ENCODE data around the gene KISS1R.

The KISS1R gene

DNA sequence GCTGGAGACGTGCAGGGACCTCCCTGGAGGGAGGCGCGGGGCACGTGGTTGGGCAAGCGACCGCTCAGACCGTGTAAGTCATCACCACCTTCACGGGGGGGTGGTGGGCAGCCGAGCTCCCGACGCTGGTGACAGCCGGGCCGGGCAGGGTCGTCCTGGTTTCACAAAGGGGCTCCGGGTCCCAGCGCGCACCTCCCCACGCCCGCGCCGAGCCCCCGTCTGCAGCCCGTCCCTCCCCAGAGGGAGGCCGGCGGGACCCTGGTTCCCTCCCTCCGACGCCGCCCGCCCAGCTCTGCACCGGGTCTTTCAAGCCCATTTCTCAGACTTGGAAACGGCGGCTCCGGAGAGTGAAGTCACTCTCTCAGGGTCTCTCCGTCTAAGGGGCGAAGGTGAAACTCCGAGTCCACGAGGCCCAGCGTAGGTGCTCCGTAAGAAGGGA lies 8.0 kb downstream of the KISS1R start:
- no peak for DNase-seq

DNA sequence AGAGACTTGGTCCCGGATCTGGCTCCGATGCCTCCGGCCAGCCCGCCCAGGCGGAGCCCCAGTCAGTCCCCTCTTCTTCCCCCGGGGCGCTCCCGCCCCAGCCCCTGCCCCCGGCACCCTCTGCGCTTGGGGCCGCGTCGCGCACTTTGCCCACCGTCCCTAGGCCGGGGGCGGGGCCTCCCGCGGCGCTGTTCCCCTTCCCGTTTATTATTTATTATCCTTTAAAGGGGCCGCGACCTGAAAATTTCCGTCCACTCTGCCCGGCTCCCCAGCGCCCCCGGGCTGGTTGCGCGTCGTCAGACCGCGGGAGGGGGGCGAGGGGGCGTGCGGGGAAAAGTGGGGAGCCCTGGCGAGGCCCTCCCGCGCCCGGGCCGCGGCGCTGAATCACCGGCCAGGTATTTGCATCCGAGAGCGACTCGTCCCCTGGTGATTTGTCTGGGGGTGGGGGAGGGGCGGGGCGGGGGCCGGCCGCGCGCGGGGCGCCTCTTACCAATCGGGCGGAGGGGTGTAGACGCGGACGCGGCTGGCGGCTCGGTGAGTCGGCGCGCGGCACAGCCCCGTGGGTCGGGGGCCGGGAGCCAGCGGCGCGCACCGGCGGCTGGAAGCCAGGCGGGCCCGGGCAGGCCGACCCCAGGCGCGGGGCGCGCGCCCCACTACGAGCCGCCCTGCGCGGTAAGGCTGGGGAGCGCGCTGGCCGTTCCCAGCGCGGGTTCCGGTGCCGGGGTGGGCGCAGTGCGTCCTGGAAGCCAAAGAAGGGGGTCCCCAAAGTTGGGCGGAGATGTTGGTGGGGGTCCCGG lies 8.6 kb downstream of the KISS1R start, which contains the start of gene ARID3A:
Gene ARID3A (plus strand): TSS at position 510 of the 797 bp plus-strand sequence. CDS start 3,494 bp downstream, outside the sequence.
- peak; percentile 91 for DNase-seq

DNA sequence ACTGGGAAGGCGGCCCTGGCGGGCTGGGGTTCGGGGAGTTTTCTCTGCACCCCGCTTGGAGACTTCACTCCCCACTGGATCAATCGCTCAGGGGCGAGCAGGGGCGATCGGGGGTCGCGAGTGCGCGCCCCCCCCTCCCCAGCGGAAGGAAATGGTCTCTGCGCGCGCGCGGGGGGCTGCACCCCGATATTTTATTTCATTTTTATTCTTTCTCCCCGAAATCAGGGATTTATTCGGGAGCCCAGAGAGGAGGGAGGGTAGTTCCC lies 9.1 kb downstream of the KISS1R start:
- no peak for DNase-seq

DNA sequence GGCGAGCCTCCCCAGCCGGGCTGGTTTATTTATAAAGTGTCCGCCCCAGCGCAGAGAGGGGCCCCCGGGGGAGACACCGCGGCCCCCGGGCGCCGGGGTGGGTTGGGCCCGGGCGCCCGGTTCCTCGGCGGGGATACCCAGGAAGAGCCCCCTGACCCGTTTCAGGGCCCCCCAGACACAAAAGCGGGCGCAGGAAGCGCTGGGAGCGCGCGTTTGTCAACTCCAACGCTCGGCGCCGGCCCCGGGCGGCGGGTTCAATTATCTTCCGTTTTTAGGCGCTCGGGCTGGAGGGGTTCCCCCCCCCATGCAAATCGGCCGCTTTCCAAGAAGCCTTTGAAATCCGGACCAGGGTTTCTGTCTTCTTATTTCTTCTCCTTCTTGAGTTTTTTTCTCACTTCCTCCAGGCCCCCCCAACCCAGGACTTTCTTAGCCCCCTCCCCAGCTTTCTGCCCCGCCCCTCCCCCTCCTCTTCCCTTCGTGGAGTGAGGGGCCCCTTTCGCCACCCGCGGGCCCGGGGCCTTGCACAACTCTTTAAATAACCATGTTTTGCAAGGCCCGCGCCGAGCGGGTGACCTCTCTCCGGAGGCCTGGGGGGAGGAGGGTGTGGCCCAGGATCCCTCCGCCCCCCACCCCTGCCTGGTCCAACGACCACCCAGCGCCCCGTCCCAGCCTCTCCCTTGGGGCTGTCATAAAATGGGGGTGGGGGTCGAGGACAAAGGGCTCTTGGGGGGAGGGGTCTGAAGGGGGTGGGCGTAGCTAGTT lies 9.6 kb downstream of the KISS1R start:
- DNase-seq = no peak

DNA sequence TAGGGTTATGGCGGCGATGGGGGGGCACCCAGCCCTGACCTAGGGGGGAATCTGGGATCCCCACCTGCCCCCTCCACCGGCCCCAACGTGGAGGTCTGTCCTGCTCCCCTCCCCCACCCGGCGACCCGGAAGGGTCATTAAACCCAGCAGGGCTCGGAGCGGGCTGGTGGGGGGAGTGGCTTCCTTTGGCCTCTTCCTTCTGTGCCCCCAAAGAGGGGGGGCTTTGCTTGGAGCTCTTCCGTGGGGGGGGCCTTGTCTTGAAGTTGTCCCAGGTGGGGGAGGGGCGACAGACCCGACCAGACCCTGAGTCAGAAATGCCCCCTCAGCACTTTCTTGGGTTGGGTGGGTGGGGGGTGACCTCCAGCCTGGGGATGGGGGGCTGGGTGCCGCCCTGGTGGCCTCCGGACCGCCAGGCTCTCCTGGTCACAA lies 10.2 kb downstream of the KISS1R start:
- DNase-seq = no peak

DNA sequence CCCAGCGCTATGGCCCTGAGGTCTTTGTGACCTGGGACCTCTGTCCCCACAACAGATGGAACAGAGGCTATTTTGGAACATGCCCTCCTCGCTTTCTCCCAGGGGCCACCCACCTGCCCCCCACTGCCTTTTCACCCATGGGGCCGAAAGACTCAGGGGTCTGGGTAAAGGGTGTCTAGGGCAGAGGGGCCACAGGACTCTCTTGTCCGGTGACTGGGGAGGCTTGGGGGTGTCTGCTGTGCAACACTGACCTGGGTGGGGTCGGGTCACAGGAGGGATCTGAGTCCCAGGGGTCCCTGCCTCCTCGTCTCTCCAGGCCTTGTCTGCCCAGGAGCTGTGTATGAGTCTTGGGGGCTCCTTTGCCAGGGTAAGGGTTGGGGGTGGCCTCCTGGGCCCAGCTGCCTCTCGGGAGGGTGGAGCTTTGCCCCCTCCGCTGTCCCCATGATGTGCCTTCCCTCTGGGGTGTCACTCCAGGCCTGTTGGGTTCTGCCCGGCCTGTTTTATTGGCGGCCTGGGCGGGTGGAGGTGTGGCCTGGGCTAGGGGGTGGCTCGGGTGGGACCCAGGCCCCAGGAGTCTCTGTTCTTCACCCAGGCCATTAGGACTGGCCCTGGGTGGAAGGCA lies 10.8 kb downstream of the KISS1R start:
- DNase-seq = no peak

DNA sequence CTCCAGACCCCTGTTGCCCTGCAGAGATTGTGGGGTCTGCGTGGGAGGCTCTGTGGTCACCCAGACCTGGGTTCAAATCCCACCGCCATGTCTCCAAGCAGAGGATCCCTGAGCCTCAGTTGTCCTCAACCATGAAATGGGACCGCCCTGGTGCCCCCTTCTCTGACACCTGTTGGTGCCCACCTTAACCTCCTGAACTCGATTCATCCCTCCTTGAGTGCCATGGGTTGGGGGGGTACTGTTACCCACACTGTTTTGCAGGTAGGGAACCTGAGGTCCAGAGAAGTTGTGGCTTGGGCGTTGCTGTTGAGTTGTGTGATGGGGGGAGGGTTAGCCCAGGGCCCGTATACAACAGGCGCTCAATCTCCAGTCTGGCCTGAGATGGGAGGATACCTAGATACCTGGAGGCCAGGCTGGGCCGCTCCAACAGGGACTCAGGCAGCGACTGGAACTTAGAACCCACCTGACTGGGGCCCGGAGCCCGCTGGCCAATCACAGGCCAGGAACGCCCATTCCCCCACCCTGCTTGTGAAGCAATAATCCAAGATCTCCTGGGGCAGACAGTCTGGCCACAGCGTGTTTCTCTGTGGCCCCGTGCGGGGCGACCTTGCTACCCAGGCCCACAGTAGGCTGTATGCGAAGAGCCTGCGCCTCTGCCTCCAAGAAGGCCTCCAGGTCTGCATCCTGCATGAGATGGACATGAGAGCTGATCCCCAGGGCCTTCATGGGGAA lies 11.5 kb downstream of the KISS1R start:
- DNase-seq = no peak

DNA sequence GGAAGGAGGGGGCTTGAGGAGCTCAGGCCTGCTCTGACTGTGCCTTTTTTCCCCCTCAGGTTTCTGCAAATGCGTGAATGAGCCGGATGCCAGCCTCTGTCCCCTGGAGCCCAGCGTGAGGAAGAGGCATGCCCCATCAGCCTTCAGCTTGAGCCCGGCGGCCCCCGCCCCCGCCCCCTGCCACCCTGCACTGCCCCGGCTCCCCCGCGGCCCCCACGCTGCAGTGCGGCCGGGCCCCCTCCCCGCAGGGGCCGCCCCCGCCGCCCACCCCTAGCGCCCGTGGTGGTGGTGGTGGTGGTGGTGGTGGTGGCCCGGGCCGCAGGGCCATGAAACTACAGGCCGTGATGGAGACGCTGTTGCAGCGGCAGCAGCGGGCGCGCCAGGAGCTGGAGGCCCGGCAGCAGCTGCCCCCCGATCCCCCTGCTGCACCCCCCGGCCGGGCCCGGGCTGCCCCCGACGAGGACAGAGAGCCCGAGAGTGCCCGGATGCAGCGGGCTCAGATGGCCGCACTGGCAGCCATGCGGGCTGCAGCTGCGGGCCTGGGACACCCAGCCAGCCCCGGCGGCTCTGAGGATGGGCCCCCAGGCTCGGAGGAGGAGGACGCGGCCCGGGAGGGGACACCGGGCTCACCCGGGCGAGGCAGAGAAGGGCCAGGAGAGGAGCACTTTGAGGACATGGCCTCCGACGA lies 12.2 kb downstream of the KISS1R start:
- no peak for DNase-seq

DNA sequence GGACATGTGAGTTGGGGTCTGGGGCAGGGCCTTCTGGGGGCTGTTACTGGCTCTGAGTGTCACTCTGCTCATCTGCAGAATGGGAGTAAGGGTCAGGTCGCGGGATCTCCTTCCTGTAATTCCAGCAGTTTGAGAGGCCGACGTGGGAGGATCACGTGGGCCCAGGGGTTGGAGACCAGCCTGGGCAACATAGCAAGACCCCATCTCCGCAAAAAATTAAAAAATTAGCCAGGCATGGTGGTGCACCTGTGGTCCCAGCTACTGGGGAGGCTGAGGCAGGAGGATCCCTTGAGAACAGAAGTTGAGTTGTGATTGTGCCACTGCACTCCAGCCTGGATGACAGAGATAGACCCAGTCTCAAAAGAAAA lies 12.7 kb downstream of the KISS1R start:
- no peak for DNase-seq

DNA sequence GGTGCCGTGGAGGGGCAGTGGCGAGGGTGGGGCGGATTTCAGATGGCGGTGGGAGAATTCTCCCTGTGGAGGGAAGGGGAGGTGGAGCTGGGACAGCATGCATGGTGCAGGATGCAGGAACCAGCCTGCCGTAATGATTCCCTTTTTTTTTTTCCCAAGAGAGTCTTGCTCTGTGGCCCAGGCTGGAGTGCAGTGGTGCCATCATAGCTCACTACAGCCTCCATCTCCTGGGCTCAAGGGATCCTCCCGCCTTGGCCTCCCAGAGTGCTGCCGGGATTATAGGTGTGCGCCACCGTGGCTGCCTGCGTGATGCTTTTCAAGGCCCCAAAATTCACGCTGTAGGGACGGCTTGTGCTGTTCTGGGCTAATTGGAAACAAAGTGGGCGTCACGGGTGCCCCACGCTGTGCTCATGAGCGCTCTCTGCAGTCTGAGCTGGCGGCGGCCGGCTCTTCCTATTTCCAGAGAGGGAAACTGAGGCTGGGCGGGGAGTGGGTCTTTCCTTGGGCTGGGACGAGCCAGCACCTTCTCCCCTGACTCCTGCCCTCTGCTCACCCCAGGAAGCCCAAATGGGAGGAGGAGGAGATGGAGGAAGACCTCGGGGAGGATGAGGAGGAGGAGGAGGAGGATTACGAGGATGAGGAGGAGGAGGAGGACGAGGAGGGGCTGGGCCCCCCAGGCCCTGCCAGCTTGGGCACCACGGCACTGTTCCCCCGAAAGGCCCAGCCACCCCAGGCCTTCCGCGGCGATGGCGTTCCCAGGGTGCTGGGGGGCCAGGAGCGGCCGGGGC lies 14.9 kb downstream of the KISS1R start:
- DNase-seq = no peak

DNA sequence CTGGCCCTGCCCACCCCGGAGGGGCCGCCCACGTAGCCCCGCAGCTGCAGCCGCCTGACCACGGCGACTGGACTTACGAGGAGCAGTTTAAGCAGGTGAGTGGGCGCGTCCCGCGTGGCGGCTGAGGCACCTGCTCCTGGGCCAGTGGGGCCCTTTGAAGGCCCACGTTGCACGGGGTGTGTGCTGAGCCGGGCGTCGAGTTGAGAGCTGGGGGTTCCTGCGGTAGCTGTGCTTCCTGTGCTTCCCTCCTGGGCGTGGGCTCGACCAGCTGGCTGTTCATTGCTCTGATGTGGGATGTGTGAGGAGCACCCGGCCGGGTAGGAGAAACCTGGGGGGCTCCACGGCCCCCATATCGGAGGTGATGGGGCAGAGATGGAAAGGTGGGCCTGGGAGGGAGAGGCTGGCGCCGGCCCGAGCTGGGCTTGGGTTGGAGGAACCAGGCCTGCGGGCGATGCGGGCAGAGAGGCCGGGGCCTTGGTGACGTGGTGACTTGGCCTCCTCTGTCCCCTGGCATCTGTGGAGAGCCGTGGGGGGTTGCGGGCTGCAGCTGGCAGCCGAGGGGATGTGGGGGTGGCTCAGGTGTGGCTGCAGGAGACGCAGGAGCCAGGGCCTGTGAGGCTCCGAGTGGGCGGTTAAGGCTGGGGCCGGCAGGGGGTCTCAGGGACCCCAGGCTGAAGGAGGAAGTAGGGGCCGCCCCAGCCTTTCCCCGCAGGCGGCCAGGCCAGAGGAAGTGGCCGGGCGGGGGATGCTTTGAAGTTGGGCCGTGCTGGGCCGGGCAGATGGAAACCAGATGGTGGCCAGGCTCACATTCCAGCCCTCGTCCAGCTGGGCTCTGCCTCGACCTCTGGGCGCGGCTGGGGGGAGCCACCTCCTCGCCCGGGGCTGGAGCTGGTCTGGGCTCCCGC lies 15.8 kb downstream of the KISS1R start:
- DNase-seq = peak; percentile 86

DNA sequence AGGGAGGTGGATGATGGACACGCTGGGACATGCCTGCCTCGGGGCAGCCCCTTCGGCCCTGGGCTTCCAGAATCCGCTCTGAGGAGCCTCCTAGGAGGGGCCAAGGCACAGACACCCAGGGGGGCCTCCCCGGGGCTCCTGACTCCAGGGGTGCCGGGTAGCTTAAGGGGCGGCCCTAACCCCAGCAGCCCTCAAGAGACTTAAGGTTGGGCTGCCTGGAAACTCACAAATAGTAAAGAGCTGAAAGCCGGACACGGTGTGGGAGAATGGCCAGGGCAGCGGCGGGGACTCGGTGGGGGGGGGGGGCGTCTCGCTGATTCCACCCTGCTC lies 16.4 kb downstream of the KISS1R start:
- no peak for DNase-seq

DNA sequence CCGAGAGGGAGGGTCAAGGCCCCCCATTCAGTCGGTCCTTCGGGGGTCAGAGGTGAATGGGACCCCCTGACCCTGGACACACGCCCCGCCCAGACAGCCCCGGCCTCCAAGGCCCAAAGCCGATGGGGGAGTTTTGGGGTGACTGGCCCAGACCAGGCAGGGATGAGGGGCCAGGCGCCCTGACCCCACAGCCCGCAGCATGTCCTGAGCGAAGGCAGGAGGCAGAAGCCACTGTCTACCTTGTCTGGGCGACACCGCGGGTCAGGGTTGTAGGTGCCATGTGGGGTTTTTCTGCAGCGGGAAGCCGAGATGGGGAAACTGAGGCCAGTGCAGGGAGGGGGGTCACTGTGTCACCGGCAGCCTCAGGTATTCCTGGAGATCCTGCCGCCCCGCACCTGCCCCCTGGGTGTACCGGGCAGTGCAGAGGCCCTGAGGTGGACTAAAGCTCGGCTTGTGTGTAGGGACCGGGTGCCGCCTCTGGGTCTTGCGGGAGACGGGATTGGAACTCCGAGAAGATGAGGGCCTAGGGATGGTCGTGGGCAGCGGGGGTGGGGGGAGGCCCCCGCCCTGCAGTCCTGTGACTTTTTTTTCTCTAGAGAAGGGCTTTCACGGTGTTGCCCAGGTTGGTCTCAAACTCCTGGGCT lies 17.2 kb downstream of the KISS1R start:
- no peak for DNase-seq

DNA sequence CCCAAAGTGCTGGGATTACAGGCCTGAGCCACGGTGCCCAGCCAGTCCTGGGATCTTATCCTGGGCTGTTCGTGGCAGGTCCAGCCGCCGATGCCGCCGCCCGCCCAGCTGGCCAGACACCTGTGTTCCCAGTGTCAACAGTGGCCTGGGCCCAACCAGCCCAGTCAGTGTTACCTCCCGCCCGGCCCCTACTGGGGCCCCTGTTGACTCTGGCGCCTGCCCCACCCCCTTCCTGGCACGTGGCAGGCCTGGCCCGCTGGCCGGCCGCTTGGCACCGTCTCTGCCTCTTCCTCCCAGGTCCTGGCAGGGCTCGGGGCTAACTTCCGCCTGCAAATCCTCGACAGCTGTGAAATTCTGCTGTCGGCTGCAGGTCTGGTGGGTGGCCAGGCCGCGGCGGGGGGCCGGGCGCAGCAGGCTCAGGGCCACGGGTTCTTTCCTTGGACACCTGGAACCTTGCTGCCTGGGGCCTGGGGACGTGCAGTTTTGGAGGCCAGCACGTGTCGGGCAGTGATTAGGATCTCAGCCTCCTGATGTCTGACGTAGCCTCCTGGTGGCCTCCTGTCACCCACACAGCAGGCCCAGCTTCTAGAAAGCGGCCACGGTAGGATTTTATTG lies 17.8 kb downstream of the KISS1R start:
- DNase-seq = peak; percentile 92

DNA sequence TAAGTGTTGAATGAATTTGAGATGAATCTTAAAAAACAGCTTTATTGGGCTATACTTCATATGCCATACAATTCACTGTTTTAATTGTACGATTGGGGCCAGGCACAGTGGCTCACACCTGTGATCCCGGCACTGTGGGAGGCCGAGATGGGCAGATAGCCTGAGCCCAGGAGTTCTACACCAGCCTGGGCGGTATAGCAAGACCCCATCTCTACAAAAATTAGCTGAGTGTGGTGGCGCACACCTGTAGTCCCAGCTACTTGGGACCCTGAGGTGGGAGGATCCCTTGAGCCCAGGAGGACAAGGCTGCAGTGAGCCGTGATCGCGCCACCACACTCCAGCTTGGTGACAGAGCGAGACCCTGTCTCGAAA lies 19.0 kb downstream of the KISS1R start:
- no peak for DNase-seq

DNA sequence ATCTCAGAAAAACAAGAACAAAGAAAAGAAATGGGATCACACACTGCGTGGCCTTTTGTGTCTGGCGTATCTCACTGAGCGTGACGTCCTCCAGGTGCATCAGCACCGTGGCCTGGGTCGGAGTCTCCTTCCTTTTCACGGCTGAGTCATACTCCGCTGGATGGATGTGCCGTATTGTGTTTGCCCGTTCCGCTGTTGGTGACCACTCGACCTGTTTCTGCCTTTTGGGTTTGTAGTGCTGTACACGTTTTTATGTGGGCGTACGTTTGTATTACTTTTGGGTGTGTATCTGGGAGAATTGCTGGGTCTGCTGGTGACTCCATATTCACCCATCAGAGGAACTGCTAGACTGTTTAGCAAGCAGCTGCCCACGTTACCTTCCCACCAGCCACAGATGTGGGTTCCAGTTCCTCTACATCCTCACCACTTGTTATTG lies 20.1 kb downstream of the KISS1R start:
- DNase-seq = no peak

DNA sequence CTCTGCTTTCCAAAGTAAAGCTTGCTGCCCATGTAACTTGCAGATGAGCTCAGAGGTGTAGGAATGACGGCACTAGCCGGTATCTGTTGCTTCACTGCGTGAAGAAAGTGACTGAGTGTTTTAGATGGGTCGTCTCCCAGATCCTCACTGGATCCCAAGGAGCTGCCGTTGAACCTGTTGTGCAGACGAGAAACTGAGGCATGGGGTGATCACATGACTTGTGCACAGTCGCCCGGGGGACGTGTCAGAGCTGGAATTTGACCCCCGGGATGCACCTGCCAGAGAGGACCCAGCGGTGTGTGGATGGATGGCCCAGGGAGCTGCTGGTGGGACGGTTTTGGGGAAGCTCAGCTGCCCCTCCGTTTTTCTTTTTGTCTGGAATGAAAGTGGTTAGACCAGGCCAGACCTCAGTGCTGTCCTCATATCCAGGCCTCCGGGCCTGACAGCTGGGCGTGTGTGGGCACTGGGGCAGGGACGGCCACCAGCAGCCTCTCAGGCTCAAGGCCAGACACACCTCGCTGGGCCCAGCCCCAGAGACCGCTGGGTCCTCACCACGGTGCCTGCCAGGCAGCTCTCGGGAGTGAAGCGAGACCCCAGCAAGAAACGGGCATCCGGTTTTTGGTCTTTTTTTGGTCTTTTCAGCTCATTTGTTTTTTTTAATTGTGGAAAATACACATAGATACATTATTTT lies 21.2 kb downstream of the KISS1R start:
- DNase-seq = no peak

DNA sequence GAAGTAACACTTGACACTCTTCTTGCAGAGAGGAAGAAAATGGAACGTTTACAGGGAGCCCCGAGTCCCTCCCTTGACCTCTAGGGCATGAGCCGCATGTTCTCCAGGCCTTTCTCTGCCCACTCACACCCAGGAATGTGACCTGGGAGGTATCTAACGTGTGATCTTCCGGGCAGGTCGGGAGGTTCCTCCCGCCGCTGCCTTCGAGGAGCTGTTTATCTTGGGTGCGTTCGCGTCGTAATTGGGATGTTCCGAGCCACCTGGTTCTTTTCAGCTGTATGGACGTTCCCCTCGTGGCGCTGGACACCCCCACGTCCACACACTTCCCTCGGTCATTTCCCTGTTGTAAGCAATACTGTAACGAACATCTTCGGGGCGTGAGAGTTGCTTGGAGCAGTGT lies 22.3 kb downstream of the KISS1R start:
- DNase-seq = no peak

DNA sequence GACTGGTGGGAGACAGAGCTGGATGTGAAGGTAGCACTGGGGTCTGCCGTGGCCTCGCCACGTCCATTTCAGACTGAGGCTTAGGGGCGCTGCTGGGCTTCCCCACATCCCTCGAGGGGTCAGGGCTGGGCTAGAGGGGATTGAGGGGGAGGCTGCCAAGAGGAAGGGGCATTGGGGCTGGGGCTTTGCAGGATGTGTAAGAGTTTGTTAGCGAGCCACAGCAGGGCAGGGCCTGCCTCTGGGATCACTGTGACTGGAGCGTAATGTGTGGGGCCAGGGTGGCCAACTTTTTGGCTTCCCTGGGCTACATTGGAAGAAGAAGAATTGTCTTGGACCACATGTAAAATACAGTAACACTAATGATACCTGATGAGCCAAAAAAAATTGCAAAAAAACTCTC lies 22.8 kb downstream of the KISS1R start:
- no peak for DNase-seq

All from right forelimb (tissue), 1 donor.